Thyroid gland (tissue), 4 donors: ENCODE results near the gene NBAS. TPM values are rescaled to one million over a fixed set of nuclear protein-coding genes. Genes with fewer than 3 reads are reported as not detected.

Experiments used
- DNase-seq, 2 donors: peaks; one replicate each; pipeline ENCODE4 v3.0.0-alpha.2; 2019
- H3K27ac ChIP-seq, 3 donors: fragments of 200-600 bp; sonication (generic); 1 replicate in 2 of 3; 2 replicates in 1 of 3; pipeline ENCODE4 v1.5.1; 2016 to 2019; ENCODE audit warnings: mild to moderate bottlenecking in 1 of 3, moderate library complexity in 1 of 3
- H3K27me3 ChIP-seq: fragments of 200-600 bp; sonication (generic); one replicate; pipeline ENCODE4 v1.5.1; 2019
- H3K36me3 ChIP-seq, 2 donors: fragments of 200-600 bp; sonication (generic); one replicate each; pipeline ENCODE4 v1.5.1; 2016 to 2019
- H3K4me1 ChIP-seq, 2 donors: fragments of 200-600 bp; sonication (generic); one replicate each; pipeline ENCODE4 v1.5.1; 2017 to 2019
- H3K4me3 ChIP-seq, 3 donors: fragments of 200-600 bp; sonication (generic); replicated peaks in 1 of 3; 1 replicate in 2 of 3; 2 replicates in 1 of 3; pipeline ENCODE4 v1.5.1; 2016; ENCODE audit warnings: mild to moderate bottlenecking in 1 of 3
- H3K9me3 ChIP-seq: fragments of 200-600 bp; sonication (generic); one replicate; pipeline ENCODE4 v1.5.1; 2017
- CTCF ChIP-seq, 6 experiments: fragments of 200-600 bp in 3 of 6; fragments of 450-650 bp in 3 of 6; sonication (generic) in 3 of 6; IDR thresholded peaks; one replicate each; pipeline ENCODE4 v1.5.1; 2016 to 2019; ENCODE audit warnings: antibody characterized with exemption in 6 of 6, mild to moderate bottlenecking in 2 of 6, inconsistent platforms in 1 of 6, moderate library complexity in 1 of 6
- POLR2A ChIP-seq, 2 donors: fragments of 450-650 bp; IDR thresholded peaks; one replicate each; pipeline ENCODE4 v1.6.1; 2017; ENCODE audit warnings: antibody characterized with exemption in 2 of 2, mild to moderate bottlenecking in 2 of 2, moderate library complexity in 1 of 2
- WGBS, 2 donors: methylation state at CpG; one replicate each; pipeline ENCODE4 v1.1.5; 2017; 5-methylcytosine and 5-hydroxymethylcytosine counted together
- intact Hi-C: fragments of 100-400 bp; cut with DNase I; formaldehyde crosslinking; loops from one replicate; pipeline ENCODE4 v1.15.1; 2023
- total RNA-seq, 4 donors: library from RNA; depleted of rRNA; stranded (reverse); fragments of >200 nt; gene quantifications; one replicate each; pipeline ENCODE4 v1.2.3, GENCODE V29; 2016

The NBAS gene
- total RNA-seq, 4 donors from 2014 or later: 50.4 to 71.5 (median 54.7) TPM

DNA sequence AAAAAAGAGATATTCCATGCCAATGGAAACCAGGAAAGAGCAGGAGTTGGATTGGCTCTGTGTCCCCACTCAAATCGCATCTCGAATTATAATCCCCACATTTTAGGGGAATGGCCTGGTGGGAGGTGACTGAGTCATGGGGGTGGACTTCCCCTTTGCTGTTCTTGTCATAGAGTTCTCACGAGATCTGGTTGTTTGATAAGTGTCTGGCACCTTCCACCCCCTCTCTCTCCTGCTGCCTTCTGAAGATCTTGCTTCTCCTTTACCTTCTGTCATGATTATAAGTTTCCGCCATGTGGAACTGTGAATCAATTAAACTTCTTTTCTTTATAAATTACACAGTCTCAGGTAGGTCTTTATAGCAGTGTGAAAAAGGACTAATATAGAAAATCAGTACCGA lies 355.6 kb downstream of the NBAS start:
- no peaks in the 10 kb centered on the region for H3K36me3 ChIP-seq
- no peaks in the 10 kb centered on the region for H3K4me1 ChIP-seq
- H3K27ac ChIP-seq: no peak overlapping the region
- no peak for DNase-seq
- no peak overlapping the region for H3K4me3 ChIP-seq
- H3K27me3 ChIP-seq: no peaks in the 10 kb centered on the region
- 90 to 94% methylated on average over 5 of the region's 5 CpGs for whole genome bisulfite sequencing, 2 donors
- no peaks in the 10 kb centered on the region for H3K9me3 ChIP-seq
- intact Hi-C loops: no loop called here
- TF ChIP-seq CTCF (IDR thresholded peaks at IDR 0.05): no peak
- TF ChIP-seq POLR2A (IDR thresholded peaks at IDR 0.05): no peak

- Histone ChIP-seq H3K4me3 (no peak overlapping the region), H3K9me3 (no peaks in the 10 kb centered on the region), H3K27me3 (no peaks in the 10 kb centered on the region), H3K36me3 (no peaks in the 10 kb centered on the region), H3K27ac (no peak overlapping the region), H3K4me1 (no peaks in the 10 kb centered on the region)
- intact Hi-C loops: no loop called here
- WGBS, 2 donors: 90 to 92% methylated on average over 1 of the region's 1 CpG
- TF ChIP-seq CTCF (IDR thresholded peaks at IDR 0.05) (no peak), POLR2A (IDR thresholded peaks at IDR 0.05) (no peak)
- no peak for DNase-seq
Measured at GRCh38 chr2:15201009-15201408, 360.1 kb downstream of the NBAS start.

DNA sequence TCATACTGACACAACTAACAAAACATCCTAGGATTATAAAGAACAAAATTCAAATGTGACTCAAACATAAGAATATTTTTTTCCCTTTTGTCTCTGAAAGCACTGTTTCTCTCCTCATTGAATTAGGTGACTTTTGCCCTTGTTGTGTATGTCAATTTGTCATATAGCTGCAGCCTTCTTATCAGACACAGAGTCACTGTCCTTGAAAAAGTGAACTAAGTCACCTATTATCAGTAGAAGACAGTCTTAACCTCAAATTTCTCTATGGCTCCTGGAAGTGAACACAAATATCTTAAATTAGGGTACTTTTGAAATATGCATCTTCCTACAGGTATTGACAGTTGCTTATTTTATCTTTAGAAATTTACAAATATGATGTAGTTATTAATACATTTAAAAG lies 360.6 kb downstream of the NBAS start:
- no peak overlapping the region for H3K4me3 ChIP-seq

GRCh38 chr2:15198051-15198450 lies 363.1 kb downstream of the NBAS start:
- DNase-seq: no peak
- 88 to 91% methylated on average over 3 of the region's 3 CpGs for WGBS, 2 donors
- no peak overlapping the region for H3K27ac ChIP-seq
- no peaks in the 10 kb centered on the region for H3K27me3 ChIP-seq
- no peaks in the 10 kb centered on the region for H3K36me3 ChIP-seq
- TF ChIP-seq POLR2A (IDR thresholded peaks at IDR 0.05) (no peak), CTCF (IDR thresholded peaks at IDR 0.05) (no peak)
- H3K4me3 ChIP-seq: no peak overlapping the region
- no peaks in the 10 kb centered on the region for H3K4me1 ChIP-seq
- H3K9me3 ChIP-seq: no peaks in the 10 kb centered on the region
- intact Hi-C loops: no loop called here

More for the DNA sequence above, 360.6 kb downstream of the NBAS start:
- Histone ChIP-seq H3K36me3 (no peaks in the 10 kb centered on the region), H3K27ac (no peak overlapping the region), H3K4me1 (no peaks in the 10 kb centered on the region), H3K9me3 (no peaks in the 10 kb centered on the region), H3K27me3 (no peaks in the 10 kb centered on the region)
- no peak for DNase-seq
- intact Hi-C loops: no loop called here
- no peak for TF ChIP-seq POLR2A (IDR thresholded peaks at IDR 0.05)
- TF ChIP-seq CTCF (IDR thresholded peaks at IDR 0.05): no peak

GRCh38 chr2:15195813-15196212 lies 365.3 kb downstream of the NBAS start:
- TF ChIP-seq POLR2A (IDR thresholded peaks at IDR 0.05): no peak
- no peak for TF ChIP-seq CTCF (IDR thresholded peaks at IDR 0.05)
- H3K27me3 ChIP-seq: no peaks in the 10 kb centered on the region
- intact Hi-C loops: no loop called here
- H3K9me3 ChIP-seq: no peaks in the 10 kb centered on the region
- DNase-seq: no peak
- H3K4me1 ChIP-seq: no peaks in the 10 kb centered on the region
- no peaks in the 10 kb centered on the region for H3K36me3 ChIP-seq
- no peak overlapping the region for H3K27ac ChIP-seq
- WGBS, 2 donors: 67 to 81% methylated on average over 4 of the region's 4 CpGs
- no peak overlapping the region for H3K4me3 ChIP-seq
